ENCODE results near the gene CTXN1. TPM values are rescaled to one million over a fixed set of nuclear protein-coding genes. Genes with fewer than 3 reads are reported as not detected.

Gene CTXN1
- total RNA-seq, 1 experiment from 2014 or later, result 54.5 TPM

DNA sequence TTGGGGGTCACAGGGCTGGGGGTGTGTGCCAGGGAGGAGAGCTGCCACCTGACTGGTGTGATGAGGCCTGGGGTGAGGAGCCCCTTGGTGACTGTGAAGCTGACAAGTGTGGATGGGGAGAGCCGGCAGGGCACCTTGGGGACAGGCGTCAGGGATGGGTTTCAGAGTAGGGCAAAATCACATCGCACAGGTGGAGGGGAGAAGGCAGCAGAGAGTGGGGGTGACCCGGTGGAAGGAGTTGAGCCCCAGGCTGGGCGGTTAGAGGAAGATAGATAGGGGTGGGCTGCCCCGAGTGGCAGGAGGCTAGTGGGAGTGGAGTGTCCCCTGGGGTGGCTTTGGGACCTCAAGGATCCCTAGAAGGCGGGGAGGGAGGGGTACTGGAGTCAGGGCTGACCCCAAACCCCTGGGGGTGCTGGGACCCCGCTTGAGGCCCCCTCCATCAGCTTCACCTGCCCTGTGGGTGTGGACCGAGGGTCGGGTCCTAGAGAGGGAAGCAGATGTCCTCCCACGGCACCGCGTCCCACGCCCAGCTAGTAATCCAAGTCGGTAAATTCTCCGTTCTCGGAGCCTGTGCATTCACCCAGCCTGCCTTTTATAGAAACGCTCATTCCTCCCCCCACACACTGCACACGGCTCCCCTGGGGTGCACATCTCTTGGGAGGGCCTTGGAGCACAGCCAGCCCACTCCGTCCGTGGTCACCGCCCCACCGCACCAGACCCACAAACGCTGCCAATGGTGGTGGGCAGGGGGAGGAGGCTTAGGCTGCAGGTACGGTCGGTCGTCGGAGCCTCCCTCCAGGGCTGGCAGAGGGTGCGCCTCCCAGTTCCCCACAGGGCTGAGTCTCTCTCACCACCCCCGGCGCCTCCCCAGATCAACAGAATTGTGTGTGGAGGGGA lies 2.4 kb downstream of the CTXN1 start:
- Histone ChIP-seq H3K4me3 (no peak overlapping the region), H3K27me3 (ENCODE audit: insufficient read depth, low read depth) (no peaks in the 10 kb centered on the region), H3K36me3 (ENCODE audit: low read depth) (no peaks in the 10 kb centered on the region), H3K79me2 (ENCODE audit: low read depth) (0 out of 2 replicates have a peak, but pooled peaks cover 5% of the 10 kb centered on the region), H3K9me3 (ENCODE audit: insufficient read depth, low read depth) (no peaks in the 10 kb centered on the region), H3F3A (ENCODE audit: insufficient read depth, low read depth) (peaks cover 48% of the 10 kb centered on the region), H3K4me1 (replicated peaks; ENCODE audit: insufficient read depth) (peaks cover 25% of the 10 kb centered on the region), H3K27ac (no peak overlapping the region), H3K9me2 (ENCODE audit: insufficient read depth) (no peaks in the 10 kb centered on the region), H3K4me2 (no peak overlapping the region), H4K20me1 (ENCODE audit: insufficient read depth) (peaks cover 6% of the 10 kb centered on the region; the same call in 1 of the 2 replicates), H2AFZ (no peak overlapping the region)
- POLR2A ChIA-PET (ENCODE audit: unreplicated experiment), result no interaction called here
- no peak for TF ChIP-seq EZH2 (IDR thresholded peaks at IDR 0.05; ENCODE audit: low read depth)
- TF ChIP-seq, protein P1, sequence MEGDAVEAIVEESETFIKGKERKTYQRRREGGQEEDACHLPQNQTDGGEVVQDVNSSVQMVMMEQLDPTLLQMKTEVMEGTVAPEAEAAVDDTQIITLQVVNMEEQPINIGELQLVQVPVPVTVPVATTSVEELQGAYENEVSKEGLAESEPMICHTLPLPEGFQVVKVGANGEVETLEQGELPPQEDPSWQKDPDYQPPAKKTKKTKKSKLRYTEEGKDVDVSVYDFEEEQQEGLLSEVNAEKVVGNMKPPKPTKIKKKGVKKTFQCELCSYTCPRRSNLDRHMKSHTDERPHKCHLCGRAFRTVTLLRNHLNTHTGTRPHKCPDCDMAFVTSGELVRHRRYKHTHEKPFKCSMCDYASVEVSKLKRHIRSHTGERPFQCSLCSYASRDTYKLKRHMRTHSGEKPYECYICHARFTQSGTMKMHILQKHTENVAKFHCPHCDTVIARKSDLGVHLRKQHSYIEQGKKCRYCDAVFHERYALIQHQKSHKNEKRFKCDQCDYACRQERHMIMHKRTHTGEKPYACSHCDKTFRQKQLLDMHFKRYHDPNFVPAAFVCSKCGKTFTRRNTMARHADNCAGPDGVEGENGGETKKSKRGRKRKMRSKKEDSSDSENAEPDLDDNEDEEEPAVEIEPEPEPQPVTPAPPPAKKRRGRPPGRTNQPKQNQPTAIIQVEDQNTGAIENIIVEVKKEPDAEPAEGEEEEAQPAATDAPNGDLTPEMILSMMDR (conservative IDR thresholded peaks at IDR 0.05), result no peak
- BruUV-seq (replicated peaks), result no TSS peak
- intact Hi-C loops (cut with micrococcal nuclease; ENCODE audit: unreplicated experiment), result loop anchor here (10.0 kb wide), 1 partner anchor 249 kb away; the partner anchor contains the start of gene MCEMP1
- CTCF ChIA-PET, result interaction anchor here (0.5 to 0.7 kb wide), 3 partner anchors 69 to 913 kb away, joined by 5 to 12 read pairs (median 7); no protein-coding TSS in a partner anchor
- no peak for DNase-seq

DNA sequence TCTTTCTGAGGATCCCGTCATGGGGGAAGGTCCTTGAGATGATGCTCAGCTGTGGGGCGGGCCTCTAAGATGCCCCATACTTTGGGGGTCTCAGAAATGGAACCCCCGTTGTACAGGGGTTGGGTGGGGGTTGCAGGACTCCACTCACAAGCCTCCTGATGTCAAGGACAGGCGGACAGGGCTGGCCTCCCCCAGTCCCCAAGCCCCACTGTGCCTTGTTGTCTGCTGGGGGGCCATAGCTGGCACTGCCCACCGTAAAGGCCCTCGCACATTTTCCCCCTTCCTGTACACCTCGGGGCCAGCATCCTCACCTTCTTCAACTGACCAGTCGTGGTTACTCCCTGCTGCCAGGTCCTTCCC lies 3.1 kb downstream of the CTXN1 start:
- BruUV-seq (replicated peaks), result no TSS peak
- POLR2A ChIA-PET (ENCODE audit: unreplicated experiment), result no interaction called here

More for the DNA sequence above, 3.1 kb downstream of the CTXN1 start:
- no peak for TF ChIP-seq EZH2 (IDR thresholded peaks at IDR 0.05; ENCODE audit: low read depth)
- TF ChIP-seq, protein P1 (conservative IDR thresholded peaks at IDR 0.05), result no peak
- no peaks in the 10 kb centered on the region for H3K9me3 ChIP-seq (ENCODE audit: insufficient read depth, low read depth)
- intact Hi-C loops (cut with micrococcal nuclease; ENCODE audit: unreplicated experiment), result loop anchor here (10.0 kb wide), 1 partner anchor 248 kb away; the partner anchor contains the start of gene MCEMP1
- H3F3A ChIP-seq (ENCODE audit: insufficient read depth, low read depth), result peaks cover 47% of the 10 kb centered on the region
- no peaks in the 10 kb centered on the region for H3K9me2 ChIP-seq (ENCODE audit: insufficient read depth)
- no peak overlapping the region for H3K4me3 ChIP-seq
- peaks cover 5% of the 10 kb centered on the region; the same call in 1 of the 2 replicates for H4K20me1 ChIP-seq (ENCODE audit: insufficient read depth)
- DNase-seq, result no peak
- H3K27me3 ChIP-seq (ENCODE audit: insufficient read depth, low read depth), result no peaks in the 10 kb centered on the region
- no peak overlapping the region for H3K27ac ChIP-seq
- 0 out of 2 replicates have a peak, but pooled peaks cover 5% of the 10 kb centered on the region for H3K79me2 ChIP-seq (ENCODE audit: low read depth)
- no peak overlapping the region for H3K4me2 ChIP-seq
- no peaks in the 10 kb centered on the region for H3K36me3 ChIP-seq (ENCODE audit: low read depth)
- CTCF ChIA-PET, result interaction anchor here (0.5 kb wide), 1 partner anchor 317 kb away, joined by 12 read pairs; no protein-coding TSS in a partner anchor
- H2AFZ ChIP-seq, result no peak overlapping the region
- peaks cover 20% of the 10 kb centered on the region for H3K4me1 ChIP-seq (replicated peaks; ENCODE audit: insufficient read depth)
